CD4-positive, alpha-beta T cell treated with Interleukin-2 at 100 ng/mL for 4 hours (primary cell): Measurements from ENCODE around the gene PISD.

Experiments used
- DNase-seq: peaks from one replicate; pipeline ENCODE4 v3.0.0-alpha.2; 2020; ENCODE audit warnings: low spot score

The PISD gene

DNA sequence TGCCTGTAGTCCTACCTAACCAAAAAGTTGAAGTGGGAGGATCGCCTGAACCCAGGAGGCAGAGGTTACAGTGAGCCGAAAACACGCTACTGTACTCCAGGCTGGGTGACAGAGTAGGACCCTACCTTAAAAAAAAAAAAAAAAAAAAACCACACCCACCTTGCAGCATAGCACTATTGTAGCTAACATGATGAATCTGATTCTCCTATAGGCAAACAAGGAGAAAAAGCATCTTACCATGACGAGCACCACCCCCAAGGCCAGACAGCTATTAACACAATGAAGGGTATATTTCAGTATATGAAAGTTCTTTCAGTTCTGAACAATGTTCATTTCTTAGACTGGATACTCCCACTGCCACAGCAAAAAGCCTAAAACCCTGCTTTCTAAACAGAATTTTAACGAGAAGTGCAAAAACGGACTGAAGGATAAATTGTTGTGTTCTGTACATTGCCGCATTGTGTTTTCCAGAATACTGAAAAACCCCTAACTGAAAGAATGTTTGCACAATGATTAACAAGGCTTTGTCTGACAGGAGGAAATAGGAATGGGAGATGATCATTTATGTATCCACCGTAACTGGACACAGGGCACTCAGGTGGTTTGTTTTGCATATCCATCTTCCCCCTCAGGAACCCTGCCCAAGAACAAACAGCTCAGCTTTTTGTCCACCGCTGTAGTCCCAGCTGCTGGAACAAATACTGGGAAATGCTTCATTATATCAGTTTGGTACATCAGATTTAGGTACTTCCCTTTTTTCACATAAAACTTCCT lies 8.9 kb downstream of the PISD start:
- DNase-seq, result no peak

DNA sequence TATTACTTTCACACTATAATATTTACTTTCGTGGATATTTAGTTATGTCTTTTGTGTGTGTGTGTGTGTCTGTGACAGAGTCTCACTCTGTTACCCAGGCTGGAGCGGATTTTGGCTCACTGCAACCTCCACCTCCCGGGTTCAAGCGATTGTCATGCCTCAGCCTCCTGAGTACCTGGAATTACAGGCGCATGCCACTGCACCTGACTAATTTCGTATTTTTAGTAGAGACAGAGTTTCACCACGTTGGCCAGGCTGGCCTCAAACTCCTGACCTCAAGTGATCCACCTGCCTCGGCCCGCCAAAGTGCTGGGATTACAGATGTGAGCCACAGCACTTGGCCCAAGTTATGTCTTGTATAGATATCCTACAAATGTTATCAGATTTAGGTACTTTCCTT lies 9.9 kb downstream of the PISD start:
- no peak for DNase-seq

DNA sequence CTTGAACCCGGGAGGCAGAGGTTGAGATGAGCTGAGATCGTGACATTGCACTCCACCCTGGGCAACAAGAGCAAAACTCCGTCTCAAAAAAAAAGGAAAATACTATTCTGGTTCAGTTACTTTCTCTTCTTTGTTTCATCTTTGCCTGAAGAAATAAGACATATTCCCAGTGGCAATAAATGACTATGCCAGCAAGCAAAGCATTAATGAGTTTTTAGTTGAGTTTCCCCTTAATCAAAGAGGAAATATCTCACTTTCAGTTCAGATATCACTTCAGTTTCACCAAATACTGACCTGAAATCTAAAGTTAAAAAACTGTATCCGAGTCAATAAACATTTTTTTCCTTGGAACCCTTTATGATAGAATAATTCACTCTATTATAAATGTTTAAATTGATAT lies 10.4 kb downstream of the PISD start:
- DNase-seq, result no peak

GRCh38 chr22:31650391-31650790 lies 11.6 kb downstream of the PISD start:
- no peak for DNase-seq

- DNase-seq, result no peak
These were observed 14.3 kb downstream of the PISD start for GRCh38 chr22:31647523-31648320.

DNA sequence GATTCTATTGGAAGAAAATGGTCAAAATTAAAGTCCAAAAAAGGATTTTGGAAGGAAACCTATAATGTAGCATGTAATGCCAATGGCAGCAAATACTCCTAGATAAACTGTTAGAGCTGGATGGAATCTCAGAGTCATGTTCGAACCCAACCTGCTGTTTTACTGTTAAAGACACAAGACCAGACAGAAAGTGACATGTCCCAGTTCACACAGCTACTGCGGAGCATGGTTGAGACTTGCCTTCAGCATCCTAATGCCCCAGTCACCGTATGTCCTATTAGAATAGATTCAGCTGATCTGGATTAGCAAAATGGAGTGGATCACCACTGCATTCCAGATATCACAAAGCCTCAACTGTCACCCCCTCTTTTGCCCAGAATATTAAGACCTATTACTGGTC lies 14.9 kb downstream of the PISD start:
- DNase-seq, result no peak

- DNase-seq, result peak; percentile 44
These were observed 15.6 kb downstream of the PISD start for GRCh38 chr22:31646186-31647019.

GRCh38 chr22:31639436-31640039 lies 22.5 kb downstream of the PISD start:
- DNase-seq, result no peak

DNA sequence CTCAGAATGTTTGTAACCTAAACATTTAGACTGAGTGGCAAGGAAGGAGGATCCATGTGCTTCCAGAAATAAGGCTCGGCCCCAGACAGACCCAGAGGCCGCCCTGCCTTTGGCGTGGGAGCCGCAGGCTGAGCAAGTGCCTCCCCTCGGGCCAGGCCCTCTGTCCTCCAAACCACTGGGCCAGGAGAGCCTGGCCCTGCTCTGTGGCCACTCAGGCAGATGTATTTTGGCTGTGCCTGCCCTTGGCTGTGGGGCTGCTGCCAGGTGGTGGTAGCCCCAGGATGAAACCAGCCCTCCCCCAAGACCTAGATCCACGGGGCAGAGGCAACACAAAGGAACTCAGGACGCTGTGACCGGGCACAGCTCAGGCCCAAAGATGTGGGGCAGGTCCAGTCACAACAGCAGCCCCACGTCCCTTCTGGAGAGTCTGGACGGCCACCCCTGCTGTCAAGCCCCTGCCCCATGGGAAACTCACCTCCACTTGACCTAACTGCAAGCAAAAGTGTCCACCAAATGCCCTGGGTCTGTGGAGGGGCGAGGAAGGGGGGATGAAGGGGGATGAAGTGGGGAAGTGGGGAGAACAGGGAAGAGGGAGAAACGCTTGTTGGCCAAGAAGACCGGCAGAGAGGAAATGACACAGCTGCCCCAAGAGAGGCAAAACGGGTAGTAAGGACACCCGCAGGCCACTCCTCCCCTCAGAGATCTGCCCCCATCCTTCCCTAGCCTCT lies 24.0 kb downstream of the PISD start:
- DNase-seq, result no peak

- no peak for DNase-seq
These were observed 24.5 kb downstream of the PISD start for GRCh38 chr22:31637447-31637890.

- DNase-seq, result no peak
These were observed 26.2 kb downstream of the PISD start for GRCh38 chr22:31635638-31636306.

DNA sequence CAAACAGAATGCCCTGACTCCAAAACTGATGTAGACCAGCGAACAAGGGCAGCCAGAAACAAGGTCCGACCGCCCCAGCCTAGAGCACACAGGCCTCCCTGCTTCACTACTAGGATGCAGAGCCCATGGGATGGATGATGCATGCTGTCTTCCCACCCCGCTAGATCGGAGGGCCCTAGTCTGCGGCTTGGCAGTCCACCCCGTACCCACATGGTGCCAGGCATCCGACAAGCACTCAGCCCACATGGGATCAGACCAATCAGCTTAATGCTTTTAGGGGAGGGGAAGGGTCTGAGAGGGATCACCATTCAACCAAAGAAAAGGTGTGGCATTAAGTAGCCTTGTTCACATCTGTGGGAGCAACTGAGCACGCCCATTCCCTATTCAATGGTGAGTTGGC lies 30.6 kb downstream of the PISD start:
- DNase-seq, result no peak

GRCh38 chr22:31630331-31631329 lies 31.4 kb downstream of the PISD start:
- DNase-seq, result peak; percentile 83

GRCh38 chr22:31629741-31630184 lies 32.3 kb downstream of the PISD start:
- no peak for DNase-seq

GRCh38 chr22:31628969-31629708 lies 32.9 kb downstream of the PISD start:
- no peak for DNase-seq

DNA sequence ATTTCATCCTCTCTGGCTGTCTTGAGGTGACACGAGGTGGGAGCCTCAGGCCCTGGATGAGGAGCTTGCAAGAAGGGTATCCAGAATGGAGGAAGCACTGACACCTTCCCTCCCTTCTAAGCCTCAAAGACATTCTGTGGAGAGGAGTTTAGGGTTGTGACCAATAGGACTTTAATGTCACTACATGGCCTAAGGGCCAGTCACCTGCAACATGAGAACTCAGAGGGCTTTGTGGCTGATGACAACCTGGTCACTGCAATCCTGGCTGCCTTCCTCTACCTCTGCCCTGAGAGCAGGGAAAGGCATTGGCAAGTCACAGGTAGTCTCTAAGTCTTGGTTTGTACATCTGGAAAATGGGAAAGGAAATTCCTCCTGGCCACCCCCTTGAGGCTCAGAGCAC lies 33.7 kb downstream of the PISD start:
- DNase-seq, result no peak

DNA sequence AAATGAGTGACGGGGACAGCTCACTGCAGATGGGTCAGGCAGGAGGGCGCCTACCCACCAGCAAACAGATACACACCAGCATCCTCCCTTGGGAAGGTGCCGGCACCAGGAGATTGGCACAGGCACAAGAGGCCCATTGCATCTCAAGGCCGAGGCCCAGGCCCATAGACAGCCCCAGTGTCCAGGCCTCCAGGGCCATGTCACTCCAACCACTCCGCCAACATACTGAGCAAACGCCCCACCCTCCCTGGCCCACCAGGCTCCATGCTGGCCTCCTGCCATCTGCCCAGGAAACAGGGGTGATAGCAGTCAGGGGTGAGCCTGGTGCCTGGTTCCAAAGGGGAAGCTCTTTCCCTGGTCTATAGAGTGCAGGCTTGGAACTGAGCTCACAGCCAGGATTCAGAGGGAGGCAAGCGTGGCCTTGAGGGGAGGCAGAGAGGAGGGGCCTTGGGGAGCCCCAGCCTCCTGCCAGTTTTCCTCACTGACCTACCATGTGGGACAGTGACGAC lies 34.7 kb downstream of the PISD start:
- no peak for DNase-seq

DNA sequence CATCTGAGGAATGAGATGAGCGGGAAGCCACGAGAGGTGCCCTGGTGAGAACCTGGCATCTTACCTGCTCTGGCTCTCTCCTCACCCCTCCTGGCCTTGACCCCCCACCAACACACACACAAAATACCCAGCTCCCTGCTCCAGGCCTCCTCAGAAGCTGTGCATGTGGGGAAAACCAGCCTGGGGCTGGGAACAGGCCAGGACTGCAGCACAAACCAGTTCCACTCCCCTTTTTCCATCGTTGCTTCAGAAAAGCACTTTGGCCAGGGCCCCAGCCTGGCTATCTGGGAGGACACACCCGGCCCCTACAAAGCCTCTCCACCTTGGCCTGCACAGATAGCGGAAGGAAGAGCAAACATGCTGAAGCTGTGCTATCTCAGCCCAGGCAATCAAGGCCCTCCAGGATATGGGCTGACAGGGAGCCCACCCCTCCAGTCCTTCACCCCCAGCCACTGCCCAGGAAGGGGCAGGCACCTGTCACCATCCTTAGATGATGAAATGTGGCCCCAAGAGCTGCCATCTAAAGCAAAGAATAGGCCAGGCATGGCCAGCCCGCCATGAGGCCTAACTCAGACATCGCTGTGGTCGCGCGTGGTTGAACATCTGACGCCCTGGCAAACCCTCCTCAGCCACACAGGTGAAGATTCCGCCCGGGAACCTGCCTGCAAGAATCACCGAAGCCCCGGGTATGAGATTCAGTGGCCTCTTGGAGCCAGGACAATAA lies 35.4 kb downstream of the PISD start:
- DNase-seq, result no peak
